ENCODE results near the gene TOM1L1.

TOM1L1 gene

GRCh38 chr17:54948380-54948779 lies 47.7 kb downstream of the TOM1L1 start:
- DNase-seq (ENCODE audit: low read depth) = peak; percentile 53

GRCh38 chr17:54950116-54950515 lies 49.5 kb downstream of the TOM1L1 start:
- DNase-seq (ENCODE audit: low read depth) = no peak

- DNase-seq (ENCODE audit: low read depth) = no peak
These were observed 50.6 kb downstream of the TOM1L1 start for GRCh38 chr17:54951286-54951685.

GRCh38 chr17:54956791-54957190 lies 56.1 kb downstream of the TOM1L1 start:
- no peak for DNase-seq (ENCODE audit: low read depth)

- no peak for DNase-seq (ENCODE audit: low read depth)
These were observed 67.1 kb downstream of the TOM1L1 start for GRCh38 chr17:54967621-54968261.

GRCh38 chr17:54968262-54968987 lies 67.8 kb downstream of the TOM1L1 start, which contains the start of the genes COX11 and STXBP4:
COX11 (minus strand) TSS chr17:54968654; CDS start chr17:54968646, 8 bp downstream.
STXBP4 (plus strand) TSS chr17:54968765; CDS start chr17:54986220, 17,455 bp downstream.
- peak; percentile 79 for DNase-seq (ENCODE audit: low read depth)

- no peak for DNase-seq (ENCODE audit: low read depth)
These were observed 68.3 kb downstream of the TOM1L1 start for GRCh38 chr17:54968988-54969332.

GRCh38 chr17:54969658-54970572 lies 69.3 kb downstream of the TOM1L1 start:
- no peak for DNase-seq (ENCODE audit: low read depth)

GRCh38 chr17:54971147-54971546 lies 70.5 kb downstream of the TOM1L1 start:
- DNase-seq (ENCODE audit: low read depth) = no peak

GRCh38 chr17:54971901-54972300 lies 71.2 kb downstream of the TOM1L1 start:
- DNase-seq (ENCODE audit: low read depth) = no peak

GRCh38 chr17:54972406-54973138 lies 71.9 kb downstream of the TOM1L1 start:
- no peak for DNase-seq (ENCODE audit: low read depth)

GRCh38 chr17:54974759-54975158 lies 74.1 kb downstream of the TOM1L1 start:
- DNase-seq (ENCODE audit: low read depth) = no peak

- DNase-seq (ENCODE audit: low read depth) = no peak
These were observed 75.7 kb downstream of the TOM1L1 start for GRCh38 chr17:54976316-54976715.

- DNase-seq (ENCODE audit: low read depth) = no peak
These were observed 77.1 kb downstream of the TOM1L1 start for GRCh38 chr17:54977744-54978143.

- no peak for DNase-seq (ENCODE audit: low read depth)
These were observed 79.0 kb downstream of the TOM1L1 start for GRCh38 chr17:54979657-54980056.

- no peak for DNase-seq (ENCODE audit: low read depth)
These were observed 79.7 kb downstream of the TOM1L1 start for GRCh38 chr17:54980375-54980774.

GRCh38 chr17:54982399-54982798 lies 81.7 kb downstream of the TOM1L1 start:
- DNase-seq (ENCODE audit: low read depth) = no peak

GRCh38 chr17:54983260-54983659 lies 82.6 kb downstream of the TOM1L1 start:
- DNase-seq (ENCODE audit: low read depth) = no peak

GRCh38 chr17:54985476-54985875 lies 84.8 kb downstream of the TOM1L1 start:
- DNase-seq (ENCODE audit: low read depth) = no peak

GRCh38 chr17:54990118-54990517 lies 89.5 kb downstream of the TOM1L1 start:
- DNase-seq (ENCODE audit: low read depth) = no peak

- DNase-seq (ENCODE audit: low read depth) = no peak
These were observed 90.9 kb downstream of the TOM1L1 start for GRCh38 chr17:54991567-54991966.

All from HS-5 (cell line).